Measurements from ENCODE around the gene SUMO2. TPM values are rescaled to one million over a fixed set of nuclear protein-coding genes. Genes with fewer than 3 reads are reported as not detected.

The SUMO2 gene
- total and polyA plus RNA-seq, 9 of the 15 experiments (the other 6 are each of a cell fraction or from before 2014, with no cell fraction given): 157 to 733 (median 419) TPM

DNA sequence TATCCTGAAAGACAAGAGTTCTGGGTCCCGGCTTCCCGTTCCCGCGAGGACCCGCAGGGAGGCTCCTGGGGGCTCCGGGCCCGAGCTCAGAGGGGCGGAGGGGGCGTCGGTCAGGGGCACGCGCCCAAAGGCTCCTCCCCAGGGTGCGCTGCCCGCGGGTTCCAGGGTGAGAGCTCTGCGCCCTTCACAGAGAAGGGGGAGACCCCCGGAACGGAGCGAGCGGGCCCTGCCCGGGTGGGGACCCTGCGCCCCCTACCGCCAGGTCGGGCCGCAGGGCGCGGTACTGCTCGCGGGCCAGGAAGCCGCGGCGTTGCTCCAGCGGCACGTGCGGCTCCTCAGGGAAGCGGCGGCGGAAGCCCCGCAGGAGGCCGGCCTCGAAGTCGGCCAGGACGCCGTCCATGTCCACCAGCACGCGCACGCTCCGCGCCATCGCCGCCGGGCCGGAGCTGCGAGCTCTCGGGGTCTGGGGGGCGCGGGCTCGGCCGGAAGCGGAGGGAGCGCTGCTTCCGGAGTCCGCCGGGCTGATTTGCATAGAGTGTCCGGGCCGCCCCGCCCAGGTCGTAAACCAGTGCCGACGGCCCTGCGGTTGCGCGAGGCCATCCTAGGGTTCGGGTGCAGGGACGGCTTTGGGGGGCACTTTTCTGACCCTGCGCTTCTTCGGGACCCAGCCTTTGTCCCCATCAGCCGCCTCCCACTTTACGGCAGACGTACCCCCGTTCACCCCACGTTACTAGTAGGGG, 51.3 kb downstream of the SUMO2 start, which contains the start of gene NT5C (continued):
- TF ChIP-seq, protein P1, sequence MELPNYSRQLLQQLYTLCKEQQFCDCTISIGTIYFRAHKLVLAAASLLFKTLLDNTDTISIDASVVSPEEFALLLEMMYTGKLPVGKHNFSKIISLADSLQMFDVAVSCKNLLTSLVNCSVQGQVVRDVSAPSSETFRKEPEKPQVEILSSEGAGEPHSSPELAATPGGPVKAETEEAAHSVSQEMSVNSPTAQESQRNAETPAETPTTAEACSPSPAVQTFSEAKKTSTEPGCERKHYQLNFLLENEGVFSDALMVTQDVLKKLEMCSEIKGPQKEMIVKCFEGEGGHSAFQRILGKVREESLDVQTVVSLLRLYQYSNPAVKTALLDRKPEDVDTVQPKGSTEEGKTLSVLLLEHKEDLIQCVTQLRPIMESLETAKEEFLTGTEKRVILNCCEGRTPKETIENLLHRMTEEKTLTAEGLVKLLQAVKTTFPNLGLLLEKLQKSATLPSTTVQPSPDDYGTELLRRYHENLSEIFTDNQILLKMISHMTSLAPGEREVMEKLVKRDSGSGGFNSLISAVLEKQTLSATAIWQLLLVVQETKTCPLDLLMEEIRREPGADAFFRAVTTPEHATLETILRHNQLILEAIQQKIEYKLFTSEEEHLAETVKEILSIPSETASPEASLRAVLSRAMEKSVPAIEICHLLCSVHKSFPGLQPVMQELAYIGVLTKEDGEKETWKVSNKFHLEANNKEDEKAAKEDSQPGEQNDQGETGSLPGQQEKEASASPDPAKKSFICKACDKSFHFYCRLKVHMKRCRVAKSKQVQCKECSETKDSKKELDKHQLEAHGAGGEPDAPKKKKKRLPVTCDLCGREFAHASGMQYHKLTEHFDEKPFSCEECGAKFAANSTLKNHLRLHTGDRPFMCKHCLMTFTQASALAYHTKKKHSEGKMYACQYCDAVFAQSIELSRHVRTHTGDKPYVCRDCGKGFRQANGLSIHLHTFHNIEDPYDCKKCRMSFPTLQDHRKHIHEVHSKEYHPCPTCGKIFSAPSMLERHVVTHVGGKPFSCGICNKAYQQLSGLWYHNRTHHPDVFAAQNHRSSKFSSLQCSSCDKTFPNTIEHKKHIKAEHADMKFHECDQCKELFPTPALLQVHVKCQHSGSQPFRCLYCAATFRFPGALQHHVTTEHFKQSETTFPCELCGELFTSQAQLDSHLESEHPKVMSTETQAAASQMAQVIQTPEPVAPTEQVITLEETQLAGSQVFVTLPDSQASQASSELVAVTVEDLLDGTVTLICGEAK (IDR thresholded peaks at IDR 0.05): peak; percentile 92
- TF ChIP-seq, protein P1 (CRISPR knock-in tag; IDR thresholded peaks at IDR 0.05): no peak
- TF ChIP-seq ELF4 (CRISPR knock-in tag; IDR thresholded peaks at IDR 0.05) (0 out of 2 replicates have a peak, but pooled peaks have one; percentile 23), SFPQ (IDR thresholded peaks at IDR 0.05; ENCODE audit: low read depth, low read length) (no peak), PHF20 (IDR thresholded peaks at IDR 0.05; ENCODE audit: partially characterized antibody) (peak; percentile 44), ZBTB34 (CRISPR knock-in tag; IDR thresholded peaks at IDR 0.05) (no peak), ATF6 (CRISPR knock-in tag; IDR thresholded peaks at IDR 0.05) (peak; percentile 82; the same call in 1 of the 2 replicates), RBM22 (IDR thresholded peaks at IDR 0.05; ENCODE audit: low read depth, low read length, poor library complexity, severe bottlenecking) (peak; percentile 92), E2F4 (CRISPR knock-in tag; IDR thresholded peaks at IDR 0.05; ENCODE audit: low read depth) (0 out of 2 replicates have a peak, but pooled peaks have one; percentile 42), ZNF347 (CRISPR knock-in tag; IDR thresholded peaks at IDR 0.05; ENCODE audit: low read depth) (no peak), POLR2A (conservative IDR thresholded peaks at IDR 0.05) (peak; percentile 83)

Measured in K562 (cell line).